Suppressor macrophage treated with lipopolysaccharide for 4 hours (primary cell): Measurements from ENCODE around the gene NFKBIL1.

Experiments
- DNase-seq: peaks from one replicate; pipeline ENCODE4 v3.0.0-alpha.2; 2020

NFKBIL1 gene

GRCh38 chr6:31567531-31568370, 20.3 kb downstream of the NFKBIL1 start:
- DNase-seq, result peak; percentile 77

GRCh38 chr6:31568537-31568961, 21.1 kb downstream of the NFKBIL1 start:
- DNase-seq, result peak; percentile 96

GRCh38 chr6:31569861-31570536, 22.6 kb downstream of the NFKBIL1 start:
- DNase-seq, result no peak

GRCh38 chr6:31572041-31572911, 24.9 kb downstream of the NFKBIL1 start, which contains the start of gene LTA:
Gene LTA (plus strand): TSS chr6:31572289. CDS start chr6:31572743, 454 bp downstream.
- no peak for DNase-seq

GRCh38 chr6:31573239-31574105, 26.1 kb downstream of the NFKBIL1 start:
- DNase-seq, result no peak

- DNase-seq, result peak; percentile 63
Observed at GRCh38 chr6:31574106-31575061, 27.0 kb downstream of the NFKBIL1 start.

GRCh38 chr6:31575335-31575901, 28.0 kb downstream of the NFKBIL1 start, which contains the start of gene TNF:
Gene TNF (plus strand): TSS chr6:31575565. CDS start chr6:31575742, 177 bp downstream.
- peak; percentile 97 for DNase-seq

GRCh38 chr6:31575952-31576685, 28.7 kb downstream of the NFKBIL1 start:
- no peak for DNase-seq

- DNase-seq, result no peak
Observed at GRCh38 chr6:31576897-31577578, 29.6 kb downstream of the NFKBIL1 start.

- DNase-seq, result no peak
Observed at GRCh38 chr6:31577579-31577966, 30.2 kb downstream of the NFKBIL1 start.

GRCh38 chr6:31578184-31579118, 31.0 kb downstream of the NFKBIL1 start:
- no peak for DNase-seq

- DNase-seq, result no peak
Observed at GRCh38 chr6:31579119-31579505, 31.7 kb downstream of the NFKBIL1 start.

GRCh38 chr6:31579546-31580437, 32.4 kb downstream of the NFKBIL1 start:
- DNase-seq, result no peak

GRCh38 chr6:31580438-31580740, 33.0 kb downstream of the NFKBIL1 start:
- DNase-seq, result no peak

GRCh38 chr6:31580807-31581433, 33.5 kb downstream of the NFKBIL1 start:
- peak; percentile 87 for DNase-seq

- no peak for DNase-seq
Observed at GRCh38 chr6:31581434-31582229, 34.2 kb downstream of the NFKBIL1 start.
